ENCODE measurements around the gene RIPOR2.
A peak's percentile ranks its signal among the peaks of the same experiment; 100 is the strongest.

Gene RIPOR2

GRCh38 chr6:24910331-24910960, 25.3 kb downstream of the RIPOR2 start:
- peak overlapping the region; percentile 56 for H3K4me3 ChIP-seq (ENCODE audit: low read depth, low read length)
- TF ChIP-seq CTCF (IDR thresholded peaks at IDR 0.05; ENCODE audit: borderline replicate concordance, insufficient read depth, low read depth, low read length), result peak; percentile 38

- peak overlapping the region; percentile 56 for H3K4me3 ChIP-seq (ENCODE audit: low read depth, low read length)
- TF ChIP-seq CTCF (IDR thresholded peaks at IDR 0.05; ENCODE audit: borderline replicate concordance, insufficient read depth, low read depth, low read length), result 0 out of 2 replicates have a peak, but pooled peaks have one; percentile 5
Measured at GRCh38 chr6:24909241-24910216, 26.2 kb downstream of the RIPOR2 start.

GRCh38 chr6:24908650-24909035, 27.1 kb downstream of the RIPOR2 start:
- TF ChIP-seq CTCF (IDR thresholded peaks at IDR 0.05; ENCODE audit: borderline replicate concordance, insufficient read depth, low read depth, low read length), result no peak
- H3K4me3 ChIP-seq (ENCODE audit: low read depth, low read length), result no peak overlapping the region

DNA sequence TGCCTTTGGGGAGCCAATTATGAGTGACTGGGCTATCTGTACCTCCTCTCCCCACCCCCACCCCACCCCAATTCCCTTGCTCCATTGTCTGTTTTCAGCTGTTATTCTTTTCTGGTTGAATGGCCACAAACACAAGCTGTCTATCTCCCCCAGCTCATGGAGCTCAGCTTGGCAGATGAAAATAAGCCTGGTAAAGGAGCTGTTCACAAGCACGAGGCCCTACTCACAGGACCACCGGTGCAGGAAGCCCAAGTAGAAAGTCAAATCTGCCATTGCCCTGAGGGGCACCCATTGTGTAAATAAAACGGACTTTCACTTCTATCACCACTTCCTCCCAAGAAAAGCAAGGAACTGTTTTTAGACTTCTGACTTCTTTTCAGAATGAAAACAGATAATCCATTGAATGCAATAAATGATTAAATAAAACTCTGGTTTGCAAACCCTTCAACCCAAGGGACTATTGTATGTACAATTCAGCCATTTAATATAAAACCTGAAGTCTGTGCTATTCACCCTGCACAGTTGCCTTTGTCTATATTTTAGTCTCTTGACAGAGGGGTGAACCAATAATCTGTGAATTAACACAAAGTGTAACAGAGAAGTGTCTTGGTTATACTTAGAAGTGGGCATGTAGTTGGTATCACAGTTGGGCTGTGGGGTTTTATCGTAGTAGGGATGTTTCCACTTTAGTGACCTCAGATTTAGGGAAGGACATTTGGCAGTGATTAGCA, 27.7 kb downstream of the RIPOR2 start:
- no peak overlapping the region for H3K4me3 ChIP-seq (ENCODE audit: low read depth, low read length)
- no peak for TF ChIP-seq CTCF (IDR thresholded peaks at IDR 0.05; ENCODE audit: borderline replicate concordance, insufficient read depth, low read depth, low read length)

- no peak for TF ChIP-seq CTCF (IDR thresholded peaks at IDR 0.05; ENCODE audit: borderline replicate concordance, insufficient read depth, low read depth, low read length)
- H3K4me3 ChIP-seq (ENCODE audit: low read depth, low read length), result no peak overlapping the region
Measured at GRCh38 chr6:24906314-24906713, 29.4 kb downstream of the RIPOR2 start.

GRCh38 chr6:24905483-24905882, 30.3 kb downstream of the RIPOR2 start:
- TF ChIP-seq CTCF (IDR thresholded peaks at IDR 0.05; ENCODE audit: borderline replicate concordance, insufficient read depth, low read depth, low read length), result no peak
- H3K4me3 ChIP-seq (ENCODE audit: low read depth, low read length), result no peak overlapping the region

All from GM12875 (cell line).